WTC11 (cell line): ENCODE results near the gene MEGF10. TPM values are rescaled to one million over a fixed set of nuclear protein-coding genes. Genes with fewer than 3 reads are reported as not detected.

Experiments used
- ATAC-seq: fragments of 200-7000 bp; cut with Tn5 transposase; 2 replicates; pipeline ENCODE4 v1.10.0; 2021; ENCODE audit warnings: mild to moderate bottlenecking, moderate library complexity
- CTCF ChIA-PET: fragments of 300-600 bp; sonication (Branson Sonifier 250); formaldehyde crosslinking; loops from one replicate; lab custom pipeline; 2021; ENCODE audit warnings: antibody characterized with exemption; lab: Charles Lee
- POLR2A ChIA-PET: fragments of 350-600 bp; sonication (Branson Sonifier 250); formaldehyde crosslinking; loops from one replicate; lab custom pipeline; 2021; ENCODE audit warnings: antibody characterized with exemption; lab: Charles Lee
- DNase-seq: peaks from one replicate; pipeline ENCODE4 v3.0.0; 2021; ENCODE audit warnings: low spot score
- H3K27ac Mint-ChIP-seq: 2 replicates; pipeline ENCODE4 v1.8.0; 2021; ENCODE audit warnings: mixed read lengths
- H3K27me3 Mint-ChIP-seq: 2 replicates; pipeline ENCODE4 v1.8.0; 2021; ENCODE audit warnings: low read depth, mild to moderate bottlenecking, moderate library complexity, mixed read lengths
- H3K36me3 Mint-ChIP-seq: 2 replicates; pipeline ENCODE4 v1.8.0; 2021; ENCODE audit warnings: mixed read lengths
- H3K4me1 Mint-ChIP-seq: 2 replicates; pipeline ENCODE4 v1.8.0; 2022; ENCODE audit warnings: mixed read lengths
- H3K4me3 Mint-ChIP-seq: 2 replicates; pipeline ENCODE4 v1.8.0; 2021; ENCODE audit warnings: mild to moderate bottlenecking, moderate library complexity, mixed read lengths
- H3K9me3 Mint-ChIP-seq: 2 replicates; pipeline ENCODE4 v1.8.0; 2021; ENCODE audit warnings: mixed read lengths
- ATF1 ChIP-seq: sonication (generic); formaldehyde crosslinking; IDR thresholded peaks from 2 replicates; pipeline ENCODE4 v1.8.1; 2023; ENCODE audit warnings: mild to moderate bottlenecking, moderate library complexity, missing genetic modification reagents
- ATF2 ChIP-seq: sonication (generic); formaldehyde crosslinking; IDR thresholded peaks from 2 replicates; pipeline ENCODE4 v1.8.1; 2022; ENCODE audit warnings: low read depth, missing genetic modification reagents, borderline replicate concordance
- CREB1 ChIP-seq: sonication (generic); formaldehyde crosslinking; IDR thresholded peaks from 2 replicates; pipeline ENCODE4 v1.8.0; 2023; ENCODE audit warnings: mild to moderate bottlenecking, missing genetic modification reagents
- CTCF ChIP-seq: fragments of 200-600 bp; IDR thresholded peaks from 2 replicates; pipeline ENCODE4 v1.8.0; 2022; ENCODE audit warnings: antibody characterized with exemption
- E2F4 ChIP-seq: sonication (generic); formaldehyde crosslinking; IDR thresholded peaks from 2 replicates; pipeline ENCODE4 v1.8.1; 2022; ENCODE audit warnings: low read depth, mild to moderate bottlenecking, moderate library complexity, missing genetic modification reagents, borderline replicate concordance
- ERG ChIP-seq: fragments of 250-450 bp; sonication (Bioruptor Pico); IDR thresholded peaks from 2 replicates; pipeline ENCODE4 v1.8.0; 2021; ENCODE audit warnings: mild to moderate bottlenecking
- FOXP1 ChIP-seq: sonication (generic); formaldehyde crosslinking; IDR thresholded peaks from 2 replicates; pipeline ENCODE4 v1.8.0; 2022; ENCODE audit warnings: missing genetic modification reagents, mild to moderate bottlenecking, moderate library complexity, borderline replicate concordance
- FOXP4 ChIP-seq: sonication (generic); formaldehyde crosslinking; IDR thresholded peaks from 2 replicates; pipeline ENCODE4 v1.8.0; 2022; ENCODE audit warnings: mild to moderate bottlenecking, missing genetic modification reagents
- PRRX2 ChIP-seq: fragments of 250-450 bp; sonication (Bioruptor Pico); IDR thresholded peaks from 2 replicates; pipeline ENCODE4 v1.8.0; 2021; ENCODE audit warnings: mild to moderate bottlenecking
- RELA ChIP-seq: sonication (generic); formaldehyde crosslinking; IDR thresholded peaks from 2 replicates; pipeline ENCODE4 v1.8.1; 2022; ENCODE audit warnings: missing genetic modification reagents, mild to moderate bottlenecking, borderline replicate concordance
- SP1 ChIP-seq: sonication (generic); formaldehyde crosslinking; conservative IDR thresholded peaks from 2 replicates; pipeline ENCODE4 v1.8.1; 2022; ENCODE audit warnings: missing genetic modification reagents
- STAT6 ChIP-seq: sonication (generic); formaldehyde crosslinking; conservative IDR thresholded peaks from 2 replicates; pipeline ENCODE4 v1.8.1; 2023; ENCODE audit warnings: mild to moderate bottlenecking, low read depth, missing genetic modification reagents, moderate library complexity
- USF1 ChIP-seq: sonication (generic); formaldehyde crosslinking; IDR thresholded peaks from 2 replicates; pipeline ENCODE4 v1.8.0; 2022; ENCODE audit warnings: mild to moderate bottlenecking, missing genetic modification reagents
- ZBTB21 ChIP-seq: sonication (generic); formaldehyde crosslinking; IDR thresholded peaks from 2 replicates; pipeline ENCODE4 v1.8.1; 2023; ENCODE audit warnings: mild to moderate bottlenecking, missing genetic modification reagents, borderline replicate concordance
- total RNA-seq: library from RNA; stranded (reverse); gene quantifications from 3 replicates; pipeline ENCODE4 v1.2.3, GENCODE V29; 2021

MEGF10 gene
- total RNA-seq, 1 experiment from 2014 or later, result 24.5 TPM

GRCh38 chr5:127409921-127410675, 119.5 kb downstream of the MEGF10 start:
- TF ChIP-seq SP1, result no peak
- TF ChIP-seq CREB1, result no peak
- no peak for TF ChIP-seq ATF2
- TF ChIP-seq CTCF, result no peak
- TF ChIP-seq STAT6, result no peak
- TF ChIP-seq ZBTB21 (CRISPR knock-in tag), result no peak
- TF ChIP-seq E2F4 (CRISPR knock-in tag), result no peak
- TF ChIP-seq PRRX2, result no peak
- TF ChIP-seq USF1 (CRISPR knock-in tag), result no peak
- TF ChIP-seq ATF1, result no peak
- TF ChIP-seq FOXP1 (CRISPR knock-in tag), result no peak
- TF ChIP-seq ERG (CRISPR knock-in tag), result no peak
- TF ChIP-seq FOXP4 (CRISPR knock-in tag), result no peak
- TF ChIP-seq RELA, result no peak
- peaks cover 3% of the 10 kb centered on the region; the same call in 1 of the 2 replicates for H3K36me3 Mint-ChIP-seq
- ChIA-PET CTCF (no interaction called here), POLR2A (no interaction called here)
- H3K4me1 Mint-ChIP-seq, result peaks cover 33% of the 10 kb centered on the region
- no peak for DNase-seq
- no peaks in the 10 kb centered on the region for H3K27me3 Mint-ChIP-seq
- no peak for ATAC-seq
- no peaks in the 10 kb centered on the region for H3K9me3 Mint-ChIP-seq
- H3K4me3 Mint-ChIP-seq, result no peak overlapping the region
- no peak overlapping the region for H3K27ac Mint-ChIP-seq
